Measurements from ENCODE around the gene MRPL40. TPM values are rescaled to one million over a fixed set of nuclear protein-coding genes. Genes with fewer than 3 reads are reported as not detected.

The MRPL40 gene
- total RNA-seq (44.8 and 49.8 TPM in 2 replicates), polyA plus RNA-seq (44.4 and 51.7 TPM in 2 replicates), polyA minus RNA-seq (ENCODE audit: low replicate concordance) (4.8 and 15.2 TPM in 2 replicates)
- 58.2 and 63.2 TPM in 2 replicates for polyA plus RNA-seq (2012)

DNA sequence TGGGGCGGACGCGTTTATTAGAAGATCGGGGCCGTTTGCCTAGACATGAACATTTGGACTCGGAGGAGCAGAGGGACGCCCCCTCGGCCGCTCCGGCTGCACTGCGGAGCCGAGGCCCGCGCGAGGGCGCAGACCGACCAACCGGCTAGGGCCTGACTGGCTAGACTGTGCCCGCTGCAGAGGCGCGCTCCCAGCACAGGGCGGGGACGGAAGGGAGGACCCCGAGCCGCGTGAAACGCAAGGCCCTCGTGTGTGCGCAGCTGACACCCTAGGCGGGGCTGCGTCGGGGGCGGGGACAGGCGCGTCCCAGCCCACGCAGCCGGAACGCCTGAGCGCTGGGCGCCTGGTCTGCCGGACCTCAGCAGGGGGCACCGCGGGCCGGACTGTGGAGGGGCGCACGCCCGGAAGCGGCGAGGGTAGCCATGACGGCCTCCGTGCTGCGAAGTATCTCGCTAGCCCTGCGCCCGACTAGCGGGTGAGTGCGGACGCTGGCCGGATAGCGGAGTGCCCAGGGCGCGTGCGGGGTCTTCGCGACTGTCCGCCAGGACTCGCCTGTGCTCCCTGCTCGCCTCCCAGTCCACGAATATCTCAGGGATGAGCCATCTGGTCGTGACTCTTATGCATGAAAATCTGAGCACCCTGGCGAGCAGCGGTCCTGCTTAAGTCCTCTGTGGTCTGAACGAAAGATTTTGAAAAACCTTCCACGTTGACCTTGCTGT lies at the start of gene MRPL40:
Gene MRPL40 (plus strand): TSS at position 413 of the 719 bp plus-strand sequence. CDS start 10 bp downstream, at position 423.
- peaks cover 38% of the 10 kb centered on the region for H3K79me2 ChIP-seq (ENCODE audit: control insufficient read depth, insufficient read depth, low read length)

DNA sequence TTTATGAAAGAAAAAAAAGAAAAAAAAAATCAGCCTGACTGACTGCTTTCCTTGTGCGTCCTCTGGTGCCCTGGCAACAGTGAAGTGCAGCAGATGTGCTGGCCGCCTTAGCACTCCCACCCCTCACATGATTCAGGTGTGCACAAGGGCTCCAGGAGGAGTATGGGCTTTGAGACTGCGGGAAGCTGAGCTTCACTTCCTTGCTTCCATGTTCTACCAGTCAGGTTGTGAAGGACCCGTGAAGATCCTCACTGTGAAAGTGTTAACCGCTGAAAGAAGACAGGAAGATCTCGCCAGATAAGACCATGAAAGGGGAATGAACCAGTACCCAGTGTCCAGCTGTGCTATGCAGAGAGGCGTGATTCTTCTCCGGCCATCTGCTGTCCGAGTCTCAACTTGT lies 49.1 kb upstream of the MRPL40 start:
- Histone ChIP-seq H3K4me3 (replicated peaks in 1 of 4; ENCODE audit: control extremely low read depth in 1 of 4, insufficient read depth in 1 of 4, low read depth in 3 of 4, low read length in 4 of 4) (no peak overlapping the region), H3K27me3 (ENCODE audit: control insufficient read depth, insufficient read depth, low read length) (no peaks in the 10 kb centered on the region), H3K9ac (ENCODE audit: insufficient read depth, low read length) (no peak overlapping the region), H3K4me2 (ENCODE audit: extremely low read depth, insufficient read depth, low read length) (no peak overlapping the region), H3K36me3 (ENCODE audit: control insufficient read depth, insufficient read depth, low read length) (peaks cover 20% of the 10 kb centered on the region), H4K20me1 (ENCODE audit: control insufficient read depth, extremely low read depth, insufficient read depth, low read length) (no peaks in the 10 kb centered on the region), H2AFZ (ENCODE audit: low read length) (no peak overlapping the region), H3K4me1 (ENCODE audit: control insufficient read depth, extremely low read depth, insufficient read depth, low read length) (no peaks in the 10 kb centered on the region), H3K9me3 (ENCODE audit: control insufficient read depth, insufficient read depth, low read depth, low read length) (no peaks in the 10 kb centered on the region), H3K27ac (ENCODE audit: insufficient read depth, low read length) (no peak overlapping the region), H3K79me2 (ENCODE audit: control insufficient read depth, insufficient read depth, low read length) (no peaks in the 10 kb centered on the region)
- DNase-seq (ENCODE audit: low read depth in 2 of 2), result no peak
- TF ChIP-seq EZH2 (IDR thresholded peaks at IDR 0.05; ENCODE audit: low read length, missing control alignments), result no peak
- TF ChIP-seq, protein P1, sequence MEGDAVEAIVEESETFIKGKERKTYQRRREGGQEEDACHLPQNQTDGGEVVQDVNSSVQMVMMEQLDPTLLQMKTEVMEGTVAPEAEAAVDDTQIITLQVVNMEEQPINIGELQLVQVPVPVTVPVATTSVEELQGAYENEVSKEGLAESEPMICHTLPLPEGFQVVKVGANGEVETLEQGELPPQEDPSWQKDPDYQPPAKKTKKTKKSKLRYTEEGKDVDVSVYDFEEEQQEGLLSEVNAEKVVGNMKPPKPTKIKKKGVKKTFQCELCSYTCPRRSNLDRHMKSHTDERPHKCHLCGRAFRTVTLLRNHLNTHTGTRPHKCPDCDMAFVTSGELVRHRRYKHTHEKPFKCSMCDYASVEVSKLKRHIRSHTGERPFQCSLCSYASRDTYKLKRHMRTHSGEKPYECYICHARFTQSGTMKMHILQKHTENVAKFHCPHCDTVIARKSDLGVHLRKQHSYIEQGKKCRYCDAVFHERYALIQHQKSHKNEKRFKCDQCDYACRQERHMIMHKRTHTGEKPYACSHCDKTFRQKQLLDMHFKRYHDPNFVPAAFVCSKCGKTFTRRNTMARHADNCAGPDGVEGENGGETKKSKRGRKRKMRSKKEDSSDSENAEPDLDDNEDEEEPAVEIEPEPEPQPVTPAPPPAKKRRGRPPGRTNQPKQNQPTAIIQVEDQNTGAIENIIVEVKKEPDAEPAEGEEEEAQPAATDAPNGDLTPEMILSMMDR (conservative IDR thresholded peaks at IDR 0.05 in 1 of 2, IDR thresholded peaks at IDR 0.05 in 1 of 2; ENCODE audit: low read depth in 1 of 2, low read length in 2 of 2), result no peak

More for the DNA sequence above, at the start of gene MRPL40:
- Histone ChIP-seq H3K27ac (ENCODE audit: insufficient read depth, low read length) (peak within 1 kb of the TSS; percentile 99), H3K27me3 (ENCODE audit: control insufficient read depth, insufficient read depth, low read length) (no peaks in the 10 kb centered on the region), H2AFZ (ENCODE audit: low read length) (peak within 1 kb of the TSS; percentile 98), H3K9me3 (ENCODE audit: control insufficient read depth, insufficient read depth, low read depth, low read length) (no peaks in the 10 kb centered on the region), H3K4me2 (ENCODE audit: extremely low read depth, insufficient read depth, low read length) (peak within 1 kb of the TSS; percentile 99), H3K36me3 (ENCODE audit: control insufficient read depth, insufficient read depth, low read length) (peaks cover 9% of the 10 kb centered on the region), H3K4me3 (replicated peaks in 1 of 4; ENCODE audit: control extremely low read depth in 1 of 4, insufficient read depth in 1 of 4, low read depth in 3 of 4, low read length in 4 of 4) (peak within 1 kb of the TSS; percentile 91 to 99 (median 96)), H4K20me1 (ENCODE audit: control insufficient read depth, extremely low read depth, insufficient read depth, low read length) (peaks cover 1% of the 10 kb centered on the region), H3K4me1 (ENCODE audit: control insufficient read depth, extremely low read depth, insufficient read depth, low read length) (peaks cover 5% of the 10 kb centered on the region), H3K9ac (ENCODE audit: insufficient read depth, low read length) (peak within 1 kb of the TSS; percentile 99)
- peak; percentile 95 for DNase-seq (ENCODE audit: low read depth in 2 of 2)
- no peak for TF ChIP-seq EZH2 (IDR thresholded peaks at IDR 0.05; ENCODE audit: low read length, missing control alignments)
- TF ChIP-seq, protein P1 (conservative IDR thresholded peaks at IDR 0.05 in 1 of 2, IDR thresholded peaks at IDR 0.05 in 1 of 2; ENCODE audit: low read depth in 1 of 2, low read length in 2 of 2), result no peak

DNA sequence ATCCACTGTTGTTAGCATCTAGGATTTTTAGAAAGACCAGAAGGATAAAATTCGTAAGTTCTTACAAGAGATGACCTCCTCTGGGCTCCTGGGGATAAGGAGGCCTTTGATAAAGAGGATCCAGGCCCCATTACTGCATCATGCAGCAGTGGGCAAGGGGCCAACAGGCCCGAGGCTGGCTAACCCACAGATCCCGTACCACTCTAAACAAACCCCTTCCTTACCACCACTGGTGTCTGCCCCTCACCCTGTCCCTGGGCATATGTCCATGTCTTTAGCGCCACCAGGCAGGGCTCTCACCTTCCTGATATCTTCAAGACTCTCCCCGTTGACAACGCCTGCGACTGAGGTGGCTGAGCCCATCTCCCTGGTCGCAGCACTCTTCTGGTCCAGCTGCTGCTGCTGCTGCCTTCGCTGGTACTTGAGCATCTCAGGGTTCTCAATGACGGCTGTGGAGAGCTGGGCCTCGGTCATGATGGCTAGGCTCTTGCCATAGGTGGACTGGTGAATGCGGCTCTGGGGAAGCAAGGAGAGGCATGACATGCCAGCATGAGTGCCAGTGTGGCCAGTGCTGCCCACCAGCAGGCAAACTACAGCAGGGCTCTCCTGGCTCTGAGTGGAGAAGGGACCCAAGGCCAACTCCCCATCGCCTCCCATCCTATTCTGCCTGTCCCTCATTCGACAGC lies 47.0 kb upstream of the MRPL40 start:
- peaks cover 25% of the 10 kb centered on the region for H3K36me3 ChIP-seq (ENCODE audit: control insufficient read depth, insufficient read depth, low read length)

More for the DNA sequence above, 47.0 kb upstream of the MRPL40 start:
- H3K9me3 ChIP-seq (ENCODE audit: control insufficient read depth, insufficient read depth, low read depth, low read length), result no peaks in the 10 kb centered on the region
- H3K4me2 ChIP-seq (ENCODE audit: extremely low read depth, insufficient read depth, low read length), result no peak overlapping the region
- DNase-seq (ENCODE audit: low read depth in 2 of 2), result no peak
- no peak overlapping the region for H3K9ac ChIP-seq (ENCODE audit: insufficient read depth, low read length)
- H3K79me2 ChIP-seq (ENCODE audit: control insufficient read depth, insufficient read depth, low read length), result no peaks in the 10 kb centered on the region
- no peaks in the 10 kb centered on the region for H4K20me1 ChIP-seq (ENCODE audit: control insufficient read depth, extremely low read depth, insufficient read depth, low read length)
- TF ChIP-seq, protein P1 (conservative IDR thresholded peaks at IDR 0.05 in 1 of 2, IDR thresholded peaks at IDR 0.05 in 1 of 2; ENCODE audit: low read depth in 1 of 2, low read length in 2 of 2), result no peak
- H3K4me1 ChIP-seq (ENCODE audit: control insufficient read depth, extremely low read depth, insufficient read depth, low read length), result no peaks in the 10 kb centered on the region
- no peaks in the 10 kb centered on the region for H3K27me3 ChIP-seq (ENCODE audit: control insufficient read depth, insufficient read depth, low read length)
- H3K27ac ChIP-seq (ENCODE audit: insufficient read depth, low read length), result no peak overlapping the region
- H3K4me3 ChIP-seq (replicated peaks in 1 of 4; ENCODE audit: control extremely low read depth in 1 of 4, insufficient read depth in 1 of 4, low read depth in 3 of 4, low read length in 4 of 4), result no peak overlapping the region
- H2AFZ ChIP-seq (ENCODE audit: low read length), result no peak overlapping the region
